GM19351 (cell line): ENCODE data around the gene TNFRSF19.

Source experiments
- ATAC-seq: cut with Tn5 transposase; IDR thresholded peaks from one replicate; pipeline ENCODE4 v1.9.1; 2021; ENCODE audit warnings: mild to moderate bottlenecking, moderate library complexity; ENCODE audit not compliant: unreplicated experiment

The TNFRSF19 gene

DNA sequence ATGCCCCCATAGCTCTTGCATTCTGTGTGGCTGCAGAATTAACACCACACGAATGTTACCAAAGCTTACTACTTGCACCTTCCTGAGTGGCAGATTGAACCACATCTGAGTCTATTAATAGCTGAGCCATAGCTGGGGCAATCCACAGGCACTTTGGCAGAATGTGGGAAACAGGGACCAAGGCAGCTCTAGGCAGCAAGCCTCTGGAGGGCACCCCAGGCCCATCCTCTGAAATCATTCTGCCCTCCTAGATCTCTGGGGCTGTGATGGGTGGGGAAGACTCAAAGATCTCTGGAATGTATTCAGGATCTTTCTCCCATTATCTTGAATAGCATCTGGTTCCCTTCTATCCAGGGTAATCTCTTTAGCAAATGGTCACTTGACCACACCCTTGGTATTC lies 139.3 kb downstream of the TNFRSF19 start:
- no peak for ATAC-seq

DNA sequence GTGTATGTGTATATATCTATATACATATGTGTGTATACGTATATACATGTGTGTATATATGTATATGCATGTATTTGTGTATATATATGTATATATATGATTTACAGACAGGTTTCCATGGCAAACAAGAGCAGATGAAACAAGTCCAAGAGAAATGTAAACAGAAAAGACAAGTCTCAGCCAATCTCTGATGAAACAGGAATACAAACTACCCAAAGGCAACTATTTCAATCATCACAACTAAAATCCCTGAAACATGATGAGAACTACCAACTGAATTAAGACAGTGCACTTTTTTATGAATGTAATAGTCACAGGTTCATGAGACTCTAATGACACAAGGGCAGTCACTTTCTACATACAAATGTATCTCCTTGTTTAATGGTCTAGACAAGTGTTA lies 140.2 kb downstream of the TNFRSF19 start:
- ATAC-seq = no peak

DNA sequence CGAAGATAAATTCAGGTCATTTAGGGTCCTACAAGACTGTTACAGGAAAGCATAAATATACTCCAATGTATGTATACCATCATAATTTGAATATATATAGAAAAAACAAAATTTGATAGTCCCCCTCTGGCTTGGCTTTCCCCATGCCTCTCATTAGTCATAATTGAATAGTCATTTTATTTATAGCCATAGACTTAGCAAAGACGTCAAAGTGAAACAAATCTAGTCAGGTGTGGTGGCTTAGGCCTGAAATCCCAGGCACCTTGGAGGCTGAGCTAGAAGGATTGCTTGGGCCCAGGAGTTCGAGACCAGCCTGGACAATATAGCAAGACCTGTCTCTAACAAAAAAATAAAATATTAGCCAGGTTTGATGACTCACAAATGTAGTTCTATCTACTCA lies 141.1 kb downstream of the TNFRSF19 start:
- no peak for ATAC-seq

DNA sequence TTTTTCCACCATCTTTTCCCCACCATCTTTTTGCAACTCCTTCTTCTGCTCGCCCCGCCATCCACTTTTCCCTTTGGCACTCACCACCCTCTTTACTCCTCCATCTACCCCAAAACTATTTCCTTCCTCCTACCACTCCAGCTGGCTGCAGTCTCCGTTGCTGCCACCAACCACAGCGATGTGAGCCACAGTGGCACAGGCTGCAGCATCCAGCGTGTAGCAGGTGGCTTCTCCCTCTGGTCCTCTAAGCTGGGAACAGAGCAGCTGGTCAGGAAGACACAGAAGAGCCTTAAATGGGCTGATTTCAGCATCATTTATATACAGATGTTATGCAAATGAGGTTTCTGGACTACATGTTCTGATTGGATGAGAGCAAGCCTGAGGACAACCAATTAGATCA lies 144.5 kb downstream of the TNFRSF19 start:
- no peak for ATAC-seq

DNA sequence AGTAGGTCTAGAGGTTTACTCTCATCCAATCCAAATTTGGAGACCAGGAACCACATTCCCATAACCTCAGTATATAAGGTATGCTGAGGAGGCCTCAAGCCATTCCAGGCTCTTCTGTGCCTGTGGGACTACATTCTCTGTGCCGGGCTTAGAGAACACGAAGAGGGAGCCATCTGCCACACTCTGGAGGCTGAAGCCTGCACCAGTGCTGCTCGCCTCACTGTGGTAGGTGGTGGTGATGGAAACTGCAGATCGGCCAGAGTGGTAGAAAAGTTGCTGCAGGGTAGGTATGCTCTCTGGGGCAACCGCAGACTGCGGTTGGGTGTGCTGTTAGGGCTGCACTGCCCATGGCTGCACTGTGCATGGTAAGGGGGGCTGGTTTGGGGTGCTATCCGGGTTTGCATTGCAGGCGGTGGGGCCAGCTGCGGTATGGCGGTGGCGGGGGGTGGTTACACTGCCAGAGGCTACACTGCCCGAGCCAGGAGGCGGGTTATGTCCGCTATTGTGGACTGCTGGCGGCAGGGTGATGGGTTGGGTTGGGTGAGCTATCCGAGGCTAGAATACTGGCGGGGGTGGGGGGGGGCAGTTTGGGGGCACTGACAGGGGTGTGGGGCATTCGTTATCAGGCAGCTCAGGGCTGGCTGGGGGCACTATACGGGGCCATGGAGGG lies 145.0 kb downstream of the TNFRSF19 start:
- ATAC-seq = no peak

DNA sequence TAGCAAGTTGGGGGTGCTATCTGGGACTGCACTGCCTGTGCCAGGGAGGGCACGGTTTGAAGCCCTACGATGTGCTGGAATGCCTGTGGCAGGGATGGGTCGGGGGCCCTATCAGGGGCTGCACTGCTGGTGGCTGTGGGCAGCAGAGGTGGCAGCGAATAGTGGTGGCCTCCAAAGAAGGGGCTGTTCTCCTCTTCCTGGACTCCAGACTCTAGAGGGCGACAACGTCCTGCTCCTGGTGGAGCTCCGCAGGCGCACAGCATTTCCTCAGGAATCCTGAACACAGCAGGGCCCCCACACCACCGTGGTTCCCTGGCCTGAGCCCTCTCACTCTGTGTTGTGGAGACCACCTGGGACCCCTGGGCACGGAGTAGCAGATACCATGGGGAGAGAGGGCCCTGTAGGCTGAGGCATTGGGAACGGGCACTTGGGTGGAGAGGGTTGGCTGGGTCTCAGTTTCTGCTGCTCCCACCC lies 145.6 kb downstream of the TNFRSF19 start:
- ATAC-seq = no peak

DNA sequence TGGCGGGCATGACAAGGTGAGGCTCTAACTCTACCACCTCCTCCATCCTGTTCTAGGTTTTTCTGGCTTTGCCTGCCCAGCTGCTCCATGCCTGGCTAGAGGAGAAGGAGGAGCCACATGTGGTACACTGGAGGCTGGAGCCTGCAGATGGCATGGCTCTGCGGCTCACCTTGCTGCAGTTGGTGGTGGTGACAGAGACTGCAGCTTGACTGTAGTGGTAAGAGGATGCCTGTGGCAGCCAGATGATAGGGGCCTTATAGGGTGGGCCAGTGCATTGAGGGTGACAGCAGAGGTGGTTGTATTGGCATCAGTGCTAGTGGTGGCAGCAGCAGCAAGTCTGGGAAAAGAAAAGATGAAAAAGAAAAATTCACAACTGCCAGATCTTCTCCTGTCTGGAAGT lies 146.2 kb downstream of the TNFRSF19 start:
- no peak for ATAC-seq

DNA sequence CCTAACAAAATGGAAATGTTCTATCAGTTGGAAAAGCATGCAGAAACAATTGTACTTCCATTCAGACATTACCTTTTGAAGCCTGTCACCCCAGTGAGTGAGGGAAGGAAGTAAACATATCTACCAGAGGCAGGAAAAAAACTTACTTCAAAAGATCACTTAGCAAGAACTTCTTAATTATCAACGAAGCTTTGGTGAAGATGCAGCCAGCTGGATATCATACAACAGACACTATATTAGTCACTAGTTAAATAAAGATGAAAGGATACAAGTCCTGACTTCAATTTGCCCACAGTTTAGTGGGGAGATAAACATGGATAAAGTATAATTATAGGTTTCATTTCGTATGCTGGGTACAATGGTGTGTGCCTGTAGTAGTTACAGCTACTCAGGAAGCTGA lies 148.8 kb downstream of the TNFRSF19 start:
- ATAC-seq = no peak

DNA sequence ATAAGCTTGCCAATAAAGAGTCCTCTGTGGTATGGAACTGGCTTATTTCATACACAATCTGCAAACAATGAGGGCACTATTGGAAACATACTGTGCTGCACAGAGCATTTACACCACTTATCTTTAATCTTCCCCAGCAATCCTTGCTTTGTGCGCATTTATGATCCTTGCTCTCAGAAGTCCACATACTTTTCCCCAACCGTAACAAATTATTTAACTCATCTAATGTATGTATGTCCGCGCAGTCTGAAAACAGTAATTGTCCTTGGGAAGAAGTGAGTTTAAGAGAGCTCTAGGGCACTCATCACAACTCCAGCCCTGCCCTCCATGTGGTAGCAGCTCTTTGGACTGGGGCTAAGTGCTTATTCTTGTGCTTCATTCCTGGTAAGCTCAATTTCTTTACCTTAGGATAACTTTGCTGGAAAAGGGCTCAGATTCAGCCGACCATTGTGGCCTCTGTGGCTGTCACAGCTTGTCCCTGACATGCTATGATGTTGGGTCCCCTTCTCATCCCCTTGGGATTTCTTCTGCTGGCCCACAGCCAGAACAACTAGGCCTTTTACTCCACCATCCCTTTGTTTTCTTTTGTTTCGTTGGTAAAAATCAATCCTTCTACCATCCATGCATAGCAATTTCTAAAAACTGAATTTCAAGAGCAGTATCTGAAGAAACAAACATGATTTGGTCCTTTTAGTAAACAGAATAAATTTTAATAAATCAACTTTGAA lies 152.7 kb downstream of the TNFRSF19 start:
- no peak for ATAC-seq

DNA sequence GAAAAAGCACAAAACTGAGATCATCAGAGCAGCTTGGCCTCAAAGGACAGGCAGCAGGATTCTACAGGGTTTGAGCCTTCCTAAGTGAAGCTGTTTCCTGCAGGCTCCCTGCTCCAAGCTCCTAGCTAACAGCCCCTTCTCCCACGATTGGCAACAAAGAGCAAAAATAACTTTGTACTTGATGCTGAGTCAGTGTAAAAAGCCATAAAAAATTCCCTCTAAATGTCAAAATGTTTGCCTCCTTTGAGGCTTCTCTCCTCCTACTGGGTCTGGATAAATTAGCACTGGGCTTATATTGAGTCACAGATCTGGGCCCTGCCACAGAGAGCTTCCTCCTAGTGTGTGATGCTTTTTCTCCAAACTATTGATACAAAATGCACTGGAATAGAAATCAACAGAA lies 153.3 kb downstream of the TNFRSF19 start:
- no peak for ATAC-seq

DNA sequence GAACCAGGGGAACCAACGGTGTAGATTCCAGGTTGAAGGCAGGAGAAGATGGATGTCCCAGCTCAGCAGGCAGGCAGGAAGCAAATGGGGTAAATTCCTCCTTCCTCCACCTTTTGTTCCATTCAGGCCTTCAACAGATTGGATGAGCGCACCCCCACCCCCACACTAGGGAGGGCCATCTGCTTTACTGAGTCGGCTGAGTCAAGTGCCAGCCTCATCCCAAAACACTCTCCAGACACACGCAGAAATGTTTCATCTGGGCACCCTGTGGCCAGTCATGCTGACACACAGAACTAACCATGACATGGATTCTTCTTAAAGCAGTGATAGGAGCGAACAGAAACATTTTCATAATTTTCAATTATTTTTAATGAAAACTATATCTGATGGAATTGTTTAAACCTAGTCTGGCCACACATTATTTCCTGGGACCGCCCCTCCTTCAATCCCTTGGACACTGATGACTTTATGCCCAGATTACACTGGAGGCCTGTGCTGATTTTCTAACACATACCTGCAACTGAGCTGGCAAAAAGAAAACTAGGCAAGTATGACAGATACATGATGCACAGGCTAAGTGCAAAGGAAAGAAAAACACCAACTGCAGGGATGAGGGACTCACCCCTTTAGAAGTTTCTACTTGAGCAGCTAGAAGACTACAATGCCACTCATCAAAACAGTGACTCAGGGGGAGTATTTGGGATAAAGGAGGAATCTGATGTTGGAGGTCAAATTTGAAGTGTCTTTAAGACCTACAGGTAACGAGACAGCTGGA lies 154.2 kb downstream of the TNFRSF19 start:
- no peak for ATAC-seq
